ENCODE data around the gene PTTG2. TPM values are rescaled to one million over a fixed set of nuclear protein-coding genes. Genes with fewer than 3 reads are reported as not detected.
"Not testable (repeated sequence)": the region's sequence is repeated elsewhere in the genome, so short reads cannot be mapped to it uniquely, and the experiment has no call there.

PTTG2 gene
- total RNA-seq, 3 donors from 2014 or later (not counting 1 experiment from before 2014, with no cell fraction given): 0.82 to 1.5 (median 1.2) TPM

DNA sequence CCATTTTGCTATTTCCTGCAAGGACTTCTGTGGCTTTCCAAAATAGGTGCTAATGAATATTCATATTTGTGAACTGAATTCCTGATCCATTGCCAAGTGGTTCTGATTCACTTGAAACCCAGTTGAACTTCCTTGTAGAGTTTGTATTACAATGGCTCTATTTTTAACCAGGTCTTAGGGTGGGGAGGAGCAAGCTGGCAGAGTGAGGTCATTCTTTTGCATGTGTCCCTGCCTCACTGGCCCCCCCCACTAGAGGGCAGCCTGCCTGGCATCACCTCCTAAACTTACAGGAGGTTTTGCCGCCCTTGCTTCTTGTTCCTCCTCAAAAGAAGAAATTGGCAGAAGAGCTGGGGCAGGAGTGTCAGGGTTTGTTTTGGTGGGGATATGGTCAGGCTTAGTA lies 10.5 kb downstream of the PTTG2 start:
- peak; percentile 93 to 100 (median 98) for ATAC-seq
- no peaks in the 10 kb centered on the region for H3K4me1 ChIP-seq (ENCODE audit: control insufficient read depth, insufficient read depth, low read length)
- H3K27me3 Mint-ChIP-seq (ENCODE audit: low read depth in 2 of 2): no peaks in the 10 kb centered on the region
- no peaks in the 10 kb centered on the region for H3K36me3 Mint-ChIP-seq
- no peak overlapping the region for H3K27ac ChIP-seq (ENCODE audit: low read length)
- intact Hi-C loops (cut with micrococcal nuclease): loop anchor here (10.0 kb wide), 1 partner anchor 276 kb away; no protein-coding TSS in a partner anchor
- TF ChIP-seq, protein P1, sequence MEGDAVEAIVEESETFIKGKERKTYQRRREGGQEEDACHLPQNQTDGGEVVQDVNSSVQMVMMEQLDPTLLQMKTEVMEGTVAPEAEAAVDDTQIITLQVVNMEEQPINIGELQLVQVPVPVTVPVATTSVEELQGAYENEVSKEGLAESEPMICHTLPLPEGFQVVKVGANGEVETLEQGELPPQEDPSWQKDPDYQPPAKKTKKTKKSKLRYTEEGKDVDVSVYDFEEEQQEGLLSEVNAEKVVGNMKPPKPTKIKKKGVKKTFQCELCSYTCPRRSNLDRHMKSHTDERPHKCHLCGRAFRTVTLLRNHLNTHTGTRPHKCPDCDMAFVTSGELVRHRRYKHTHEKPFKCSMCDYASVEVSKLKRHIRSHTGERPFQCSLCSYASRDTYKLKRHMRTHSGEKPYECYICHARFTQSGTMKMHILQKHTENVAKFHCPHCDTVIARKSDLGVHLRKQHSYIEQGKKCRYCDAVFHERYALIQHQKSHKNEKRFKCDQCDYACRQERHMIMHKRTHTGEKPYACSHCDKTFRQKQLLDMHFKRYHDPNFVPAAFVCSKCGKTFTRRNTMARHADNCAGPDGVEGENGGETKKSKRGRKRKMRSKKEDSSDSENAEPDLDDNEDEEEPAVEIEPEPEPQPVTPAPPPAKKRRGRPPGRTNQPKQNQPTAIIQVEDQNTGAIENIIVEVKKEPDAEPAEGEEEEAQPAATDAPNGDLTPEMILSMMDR (IDR thresholded peaks at IDR 0.05): peak; percentile 64
- DNase-seq: peak; percentile 60 to 69
- peaks cover 8 to 10% of the 10 kb centered on the region in 2 donors for H3K4me1 Mint-ChIP-seq
- peak overlapping the region in 1 of 2 donors; percentile 78 for H3K27ac Mint-ChIP-seq
- no peaks in the 10 kb centered on the region for H3K36me3 ChIP-seq (ENCODE audit: control insufficient read depth, insufficient read depth, low read length)
- no CpG with 5 or more reads among the region's 1 CpG for WGBS (ENCODE audit: insufficient coverage)
- H3K4me3 ChIP-seq (ENCODE audit: low read length): no peak overlapping the region
- no peak overlapping the region for H3K4me3 Mint-ChIP-seq
- no peaks in the 10 kb centered on the region for H3K27me3 ChIP-seq (ENCODE audit: control insufficient read depth, insufficient read depth, low read length)
- H3K9me3 ChIP-seq (ENCODE audit: control insufficient read depth, insufficient read depth, low read length): no peaks in the 10 kb centered on the region
- H3K9me3 Mint-ChIP-seq: no peaks in the 10 kb centered on the region

DNA sequence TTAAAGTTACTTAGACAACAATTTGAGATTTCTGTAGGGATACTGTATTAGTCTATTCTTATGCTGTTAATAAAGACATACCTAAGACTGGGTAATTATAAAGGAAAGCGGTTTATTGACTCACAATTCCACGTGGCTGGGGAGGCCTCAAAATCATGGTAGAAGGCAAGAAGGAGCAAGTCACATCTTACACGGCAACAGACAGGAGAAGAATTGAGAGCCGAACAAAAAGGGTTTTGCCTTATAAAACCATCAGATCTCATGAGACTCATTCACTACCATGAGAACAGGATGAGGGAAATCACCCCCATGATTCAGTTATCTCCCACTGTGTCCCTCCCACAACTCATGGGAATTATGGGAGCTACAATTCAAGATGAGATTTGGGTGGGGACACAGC lies 11.0 kb downstream of the PTTG2 start:
- Histone ChIP-seq H3K4me1 (ENCODE audit: control insufficient read depth, insufficient read depth, low read length) (no peaks in the 10 kb centered on the region), H3K27ac (ENCODE audit: low read length) (no peak overlapping the region), H3K27me3 (ENCODE audit: control insufficient read depth, insufficient read depth, low read length) (no peaks in the 10 kb centered on the region), H3K36me3 (ENCODE audit: control insufficient read depth, insufficient read depth, low read length) (no peaks in the 10 kb centered on the region), H3K4me3 (ENCODE audit: low read length) (no peak overlapping the region), H3K9me3 (ENCODE audit: control insufficient read depth, insufficient read depth, low read length) (no peaks in the 10 kb centered on the region)
- H3K27me3 Mint-ChIP-seq (ENCODE audit: low read depth in 2 of 2): no peaks in the 10 kb centered on the region
- no peak for DNase-seq
- peaks cover 8 to 12% of the 10 kb centered on the region in 2 donors for H3K4me1 Mint-ChIP-seq
- no peak overlapping the region for H3K4me3 Mint-ChIP-seq
- H3K27ac Mint-ChIP-seq: peak overlapping the region in 1 of 2 donors; percentile 78
- H3K36me3 Mint-ChIP-seq: no peaks in the 10 kb centered on the region
- H3K9me3 Mint-ChIP-seq: no peaks in the 10 kb centered on the region
- WGBS (ENCODE audit: insufficient coverage): 93% methylated on average over 4 of the region's 4 CpGs
- intact Hi-C loops (cut with micrococcal nuclease): loop anchor here (10.0 kb wide), 1 partner anchor 276 kb away; no protein-coding TSS in a partner anchor
- no peak for ATAC-seq
- TF ChIP-seq, protein P1 (IDR thresholded peaks at IDR 0.05): no peak

DNA sequence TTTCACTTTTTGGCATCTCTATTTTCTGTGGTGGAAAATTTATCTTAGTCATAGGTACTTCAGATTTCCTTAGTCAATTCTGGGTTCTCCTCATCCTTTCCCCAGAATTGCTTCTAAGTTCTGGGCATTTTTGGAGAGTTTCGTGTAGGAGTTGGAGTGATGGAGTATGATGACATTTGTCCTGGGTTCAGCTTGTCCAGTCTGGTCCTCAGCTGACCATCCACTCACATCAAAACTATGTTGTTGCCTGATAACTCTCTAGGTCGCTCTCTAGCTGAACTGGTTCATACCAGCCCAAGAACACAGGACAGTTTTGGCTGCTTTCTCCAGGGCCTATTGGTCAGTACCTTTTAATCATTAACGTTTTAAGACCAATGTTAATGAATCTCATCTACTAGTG lies 13.2 kb downstream of the PTTG2 start:
- no peaks in the 10 kb centered on the region for H3K9me3 ChIP-seq (ENCODE audit: control insufficient read depth, insufficient read depth, low read length)
- 91% methylated on average over 2 of the region's 3 CpGs for WGBS (ENCODE audit: insufficient coverage)
- no peaks in the 10 kb centered on the region for H3K36me3 Mint-ChIP-seq
- no peak overlapping the region for H3K4me3 ChIP-seq (ENCODE audit: low read length)
- intact Hi-C loops (cut with micrococcal nuclease): loop anchor here (10.0 kb wide), 1 partner anchor 279 kb away; no protein-coding TSS in a partner anchor
- peaks cover 16 to 26% of the 10 kb centered on the region in 2 donors for H3K4me1 Mint-ChIP-seq
- no peaks in the 10 kb centered on the region for H3K27me3 ChIP-seq (ENCODE audit: control insufficient read depth, insufficient read depth, low read length)
- no peak overlapping the region for H3K27ac ChIP-seq (ENCODE audit: low read length)
- TF ChIP-seq, protein P1 (IDR thresholded peaks at IDR 0.05): no peak
- no peaks in the 10 kb centered on the region for H3K36me3 ChIP-seq (ENCODE audit: control insufficient read depth, insufficient read depth, low read length)
- H3K9me3 Mint-ChIP-seq: no peaks in the 10 kb centered on the region
- H3K4me3 Mint-ChIP-seq: no peak overlapping the region
- ATAC-seq (no peak), DNase-seq (no peak)
- peaks cover 11% of the 10 kb centered on the region for H3K4me1 ChIP-seq (ENCODE audit: control insufficient read depth, insufficient read depth, low read length)
- no peak overlapping the region for H3K27ac Mint-ChIP-seq
- no peaks in the 10 kb centered on the region for H3K27me3 Mint-ChIP-seq (ENCODE audit: low read depth in 2 of 2)

DNA sequence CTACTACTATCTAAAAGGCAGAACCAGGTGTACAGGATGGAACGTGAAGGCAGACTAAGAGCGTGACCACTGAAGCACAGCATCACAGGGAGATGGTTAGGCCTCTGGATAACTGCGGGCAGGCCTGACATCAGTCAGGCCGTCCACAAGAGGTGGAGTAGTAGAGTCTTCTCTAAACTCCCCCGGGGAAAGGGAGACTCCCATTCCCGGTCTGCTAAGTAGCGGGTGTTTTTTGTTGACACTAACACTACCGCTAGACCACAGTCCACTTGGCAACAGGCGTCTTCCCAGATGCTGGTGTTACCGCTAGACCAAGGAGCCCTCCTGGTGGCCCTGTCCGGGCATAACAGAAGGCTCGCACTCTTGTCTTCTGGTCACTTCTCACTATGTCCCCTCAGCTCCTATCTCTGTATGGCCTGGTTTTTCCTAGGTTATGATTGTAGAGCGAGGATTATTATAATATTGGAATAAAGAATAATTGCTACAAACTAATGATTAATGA lies 15.2 kb downstream of the PTTG2 start:
- H3K27ac ChIP-seq (ENCODE audit: low read length); H3K4me3 ChIP-seq (ENCODE audit: low read length); ATAC-seq; H3K36me3 Mint-ChIP-seq; H3K9me3 ChIP-seq (ENCODE audit: control insufficient read depth, insufficient read depth, low read length); DNase-seq; H3K9me3 Mint-ChIP-seq; H3K36me3 ChIP-seq (ENCODE audit: control insufficient read depth, insufficient read depth, low read length); H3K27me3 ChIP-seq (ENCODE audit: control insufficient read depth, insufficient read depth, low read length); H3K27me3 Mint-ChIP-seq (ENCODE audit: low read depth in 2 of 2): not testable (repeated sequence)
- Mint-ChIP-seq H3K4me1 (peaks cover 16 to 30% of the 10 kb centered on the region in 2 donors), H3K27ac (peak overlapping the region; percentile 8 to 75), H3K4me3 (peak overlapping the region; percentile 35)
- H3K4me1 ChIP-seq (ENCODE audit: control insufficient read depth, insufficient read depth, low read length): peaks cover 14% of the 10 kb centered on the region
- WGBS (ENCODE audit: insufficient coverage): 93% methylated on average over 10 of the region's 13 CpGs
- intact Hi-C loops (cut with micrococcal nuclease): loop anchor here (10.0 kb wide), 1 partner anchor 281 kb away; no protein-coding TSS in a partner anchor
